NCI-H1092 (cell line): ENCODE measurements around the gene GALNT10.

ENCODE experiments used
- DNase-seq: peaks from one replicate; lab custom pipeline; 2025; lab: John Stamatoyannopoulos, UW

Gene GALNT10

DNA sequence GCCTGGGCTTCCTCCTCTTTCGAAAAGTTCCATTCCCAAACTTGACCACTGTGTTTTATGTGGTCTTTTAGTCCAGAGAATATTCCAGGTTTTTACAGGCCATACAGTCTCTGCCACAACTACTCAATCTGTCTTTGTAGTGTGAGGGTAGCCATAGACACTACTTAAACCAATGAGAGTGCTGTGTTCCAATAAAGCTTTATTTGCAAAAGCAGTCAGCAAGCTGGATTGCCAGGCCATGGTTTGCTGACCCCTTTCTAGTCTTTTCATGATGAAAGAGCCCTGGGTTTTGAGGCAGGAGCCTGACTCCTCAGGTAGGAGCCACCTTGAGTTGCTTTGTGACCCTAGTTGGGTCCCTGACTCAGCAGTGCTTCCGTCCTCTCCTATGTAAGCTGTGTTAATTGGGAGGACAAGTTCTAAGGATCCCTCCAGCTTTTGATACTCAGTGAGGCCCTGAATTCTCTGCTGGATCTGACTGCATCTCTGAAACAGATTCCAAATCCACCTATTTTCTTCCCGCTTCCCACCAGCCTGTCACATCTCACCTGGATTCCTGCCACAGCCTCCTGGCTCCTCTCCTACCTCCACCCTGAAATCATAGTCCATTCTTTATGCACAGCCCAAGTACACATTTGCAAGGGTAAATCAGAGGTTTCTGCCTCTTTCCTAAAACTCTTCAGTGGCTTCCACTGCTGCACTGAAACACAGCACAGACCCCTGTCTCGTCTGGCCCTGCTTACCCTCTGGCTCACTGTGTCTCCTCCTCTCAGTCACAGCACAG, 13.5 kb downstream of the GALNT10 start:
- DNase-seq: no peak

DNA sequence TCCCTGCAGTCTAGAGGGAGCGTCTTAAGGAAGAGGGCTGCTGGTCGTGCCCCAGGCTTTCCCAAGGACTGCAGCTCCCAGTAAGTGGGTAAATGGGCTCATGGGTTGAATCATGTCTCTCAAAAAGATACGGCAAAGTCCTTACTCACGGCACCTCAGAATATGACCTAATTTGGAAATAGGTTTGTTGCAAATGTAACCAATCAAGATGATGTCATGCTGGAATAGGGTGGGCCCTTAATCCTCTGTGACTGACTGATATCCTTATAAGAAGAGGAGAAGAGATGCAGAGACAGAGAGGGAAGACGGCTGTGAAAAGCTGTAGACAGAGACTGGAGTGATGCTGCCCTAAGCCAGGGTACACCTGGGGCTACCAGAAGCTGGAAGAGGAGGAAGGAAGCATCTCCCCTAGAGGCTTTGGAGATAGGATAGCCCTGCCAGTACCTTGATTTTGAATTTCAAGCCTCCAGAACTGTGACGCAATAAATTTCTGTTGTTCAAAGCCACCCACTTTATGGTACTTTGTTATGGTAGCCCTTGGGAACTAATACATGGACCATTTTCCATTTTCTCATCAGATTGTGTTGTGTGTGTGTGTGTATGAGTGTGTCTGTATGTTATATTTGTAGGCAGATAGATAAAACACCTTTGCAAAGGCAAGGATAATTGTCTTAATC, 15.0 kb downstream of the GALNT10 start:
- no peak for DNase-seq

DNA sequence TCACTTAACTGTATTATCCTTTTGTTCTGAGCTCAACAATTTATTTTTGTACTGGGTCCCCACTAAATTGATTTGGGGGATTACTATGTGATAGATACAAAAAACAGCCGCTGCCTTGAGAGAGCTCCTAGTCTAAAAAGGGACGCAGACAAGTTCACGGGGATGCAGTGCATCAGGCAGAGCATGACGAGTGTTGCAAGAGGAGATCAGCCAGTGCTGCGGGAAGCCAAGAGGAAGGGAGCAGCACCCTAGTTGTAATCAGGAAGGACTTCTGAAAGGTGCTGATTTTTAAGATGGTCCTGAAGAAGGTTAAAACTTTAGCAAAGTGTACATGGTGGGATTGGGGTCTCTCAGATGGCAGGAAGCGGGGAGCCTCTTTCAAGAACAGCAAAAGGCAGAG, 15.8 kb downstream of the GALNT10 start:
- DNase-seq: no peak

DNA sequence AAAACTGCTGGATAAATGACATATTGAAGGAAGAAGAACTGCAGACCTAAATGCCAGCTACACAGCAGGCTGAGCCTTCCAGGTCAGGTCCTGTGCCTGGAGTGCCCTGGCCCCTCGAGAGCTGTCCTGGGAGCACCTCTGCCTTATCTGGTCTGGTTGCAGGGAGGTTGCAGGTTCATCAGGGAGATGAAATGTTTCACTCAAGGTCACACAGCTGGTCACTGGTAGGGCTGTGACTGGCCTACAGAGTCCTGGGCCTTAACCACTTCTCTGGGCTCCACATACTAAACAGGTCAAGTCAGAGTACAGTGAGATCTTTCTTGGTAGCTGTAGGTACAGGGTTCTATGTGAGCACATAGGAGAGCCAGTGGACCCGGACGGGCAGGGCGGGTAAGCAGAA, 16.7 kb downstream of the GALNT10 start:
- no peak for DNase-seq

DNA sequence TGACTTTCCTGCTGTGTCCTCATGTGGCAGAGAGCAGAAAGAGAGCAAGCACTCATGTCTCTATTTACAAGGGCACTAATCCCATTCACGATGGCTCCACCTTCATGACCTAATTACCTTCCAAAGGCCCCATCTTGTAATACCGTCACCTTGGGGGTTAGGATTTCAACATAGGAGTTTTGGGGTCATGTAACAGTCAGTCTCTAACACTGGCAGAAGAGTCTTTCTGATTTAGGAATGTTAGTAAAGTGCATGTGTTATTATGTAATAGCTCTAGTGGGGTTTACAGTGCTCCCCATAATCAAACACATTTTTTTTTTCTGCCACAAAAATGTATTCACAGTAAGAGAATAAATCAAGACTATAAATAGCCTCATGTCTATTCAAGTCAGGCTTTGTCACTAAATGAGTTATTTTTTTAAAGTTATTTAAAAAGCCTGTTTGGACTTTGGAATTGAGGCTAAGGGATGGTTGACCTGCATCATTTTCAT, 19.1 kb downstream of the GALNT10 start:
- no peak for DNase-seq

DNA sequence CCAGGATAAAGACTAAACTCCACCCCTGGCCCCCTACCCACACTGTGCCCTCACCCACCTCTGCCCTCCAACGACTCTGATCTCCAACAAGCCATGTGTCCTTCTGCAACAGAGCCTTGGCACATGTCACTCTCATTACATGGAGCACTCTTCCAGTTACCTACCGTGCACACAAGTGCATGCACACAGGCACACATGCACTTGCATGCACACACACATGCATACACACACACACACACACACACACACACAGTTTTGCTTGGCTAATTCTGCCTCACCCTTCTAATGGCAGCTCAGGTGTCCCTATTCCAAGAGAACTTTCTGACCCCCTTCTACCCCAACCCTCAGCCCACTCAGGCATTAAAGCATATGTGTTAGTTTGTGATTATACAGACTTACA, 19.6 kb downstream of the GALNT10 start:
- no peak for DNase-seq

DNA sequence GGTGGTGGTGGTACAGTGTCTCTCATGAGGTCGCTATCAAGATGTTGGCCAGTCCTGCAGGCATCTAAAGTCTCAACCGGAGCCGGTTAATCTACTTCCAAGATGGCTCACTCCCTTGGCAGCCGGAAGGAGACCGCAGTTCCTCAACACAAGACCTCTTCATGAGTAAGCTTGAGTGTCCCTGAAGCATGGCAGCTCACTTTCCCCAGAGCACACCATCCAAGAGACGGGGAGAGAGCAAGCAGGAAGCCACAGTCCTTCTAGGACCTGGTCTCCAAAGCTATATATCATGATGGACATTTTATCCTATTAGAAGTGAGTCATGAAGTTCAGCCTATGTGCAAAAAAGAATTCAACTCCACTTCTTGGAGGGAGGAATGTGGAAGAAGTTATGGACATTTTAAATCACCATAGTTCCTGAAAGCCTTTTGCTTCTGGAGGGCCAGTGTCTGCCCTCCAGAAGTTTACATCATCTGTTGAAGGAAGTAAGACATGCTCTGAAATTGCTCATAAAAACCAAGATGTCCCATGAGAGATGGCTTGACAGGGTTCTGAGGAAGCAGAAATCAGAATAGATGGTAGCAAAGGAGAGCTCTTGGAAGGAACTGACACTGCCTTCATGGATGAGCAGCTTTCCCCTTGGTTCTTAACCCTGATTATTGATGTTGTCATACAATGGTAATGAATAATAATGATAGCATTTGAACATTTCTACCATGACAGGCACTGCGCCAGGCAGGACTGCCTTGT, 21.3 kb downstream of the GALNT10 start:
- DNase-seq: no peak

DNA sequence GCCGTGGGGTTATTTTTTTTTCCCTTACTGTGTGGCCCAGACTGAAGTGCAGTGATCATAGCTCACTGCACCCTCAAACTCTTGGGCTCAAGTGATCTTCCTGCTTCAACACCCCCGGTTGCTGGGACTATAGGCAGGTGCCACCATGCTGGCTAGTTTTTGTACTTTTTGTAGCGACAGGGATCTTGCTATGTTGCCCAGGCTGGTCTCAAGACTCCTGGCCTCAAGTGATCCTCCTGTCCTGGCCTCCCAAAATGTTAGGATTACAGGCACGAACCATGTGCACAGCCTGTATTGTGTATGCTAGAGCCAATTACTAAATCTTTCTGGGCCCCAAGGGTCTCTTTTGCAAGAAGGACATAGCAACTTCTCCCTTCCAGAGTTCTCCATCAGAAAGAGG, 23.1 kb downstream of the GALNT10 start:
- DNase-seq: no peak

DNA sequence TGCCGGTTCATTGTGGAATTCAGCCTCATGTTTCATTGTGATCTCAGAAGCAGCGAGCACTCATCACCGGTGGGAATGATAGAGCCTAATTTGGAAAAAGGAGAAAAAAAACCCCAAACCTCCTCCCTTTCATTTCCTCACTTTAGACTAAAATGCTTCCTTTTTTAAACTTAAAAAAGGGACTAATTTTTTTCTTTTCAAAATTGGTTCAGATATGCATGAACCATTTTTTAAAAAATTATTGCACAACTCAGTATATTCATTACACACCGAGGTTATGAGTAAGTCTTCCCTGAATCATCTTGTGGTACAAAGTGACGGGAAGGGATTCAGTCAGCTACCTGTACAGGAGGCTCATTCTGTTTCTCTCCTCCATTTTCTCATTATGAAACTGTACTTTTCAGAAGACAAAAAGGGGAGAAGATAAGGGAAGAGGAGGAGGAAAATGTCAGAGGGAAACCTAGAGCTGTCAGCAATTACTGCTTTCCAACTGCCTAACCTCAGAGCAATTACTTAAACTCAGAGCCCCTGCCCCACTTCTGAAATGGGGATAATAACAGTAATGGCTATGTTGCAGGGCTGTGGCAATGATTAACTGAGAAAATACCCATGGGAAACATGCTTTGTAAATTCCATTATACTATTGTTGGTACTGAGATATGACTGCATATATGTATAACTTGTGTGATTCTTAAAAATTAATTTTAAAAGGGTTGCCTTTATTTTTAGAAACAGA, 24.0 kb downstream of the GALNT10 start:
- no peak for DNase-seq

DNA sequence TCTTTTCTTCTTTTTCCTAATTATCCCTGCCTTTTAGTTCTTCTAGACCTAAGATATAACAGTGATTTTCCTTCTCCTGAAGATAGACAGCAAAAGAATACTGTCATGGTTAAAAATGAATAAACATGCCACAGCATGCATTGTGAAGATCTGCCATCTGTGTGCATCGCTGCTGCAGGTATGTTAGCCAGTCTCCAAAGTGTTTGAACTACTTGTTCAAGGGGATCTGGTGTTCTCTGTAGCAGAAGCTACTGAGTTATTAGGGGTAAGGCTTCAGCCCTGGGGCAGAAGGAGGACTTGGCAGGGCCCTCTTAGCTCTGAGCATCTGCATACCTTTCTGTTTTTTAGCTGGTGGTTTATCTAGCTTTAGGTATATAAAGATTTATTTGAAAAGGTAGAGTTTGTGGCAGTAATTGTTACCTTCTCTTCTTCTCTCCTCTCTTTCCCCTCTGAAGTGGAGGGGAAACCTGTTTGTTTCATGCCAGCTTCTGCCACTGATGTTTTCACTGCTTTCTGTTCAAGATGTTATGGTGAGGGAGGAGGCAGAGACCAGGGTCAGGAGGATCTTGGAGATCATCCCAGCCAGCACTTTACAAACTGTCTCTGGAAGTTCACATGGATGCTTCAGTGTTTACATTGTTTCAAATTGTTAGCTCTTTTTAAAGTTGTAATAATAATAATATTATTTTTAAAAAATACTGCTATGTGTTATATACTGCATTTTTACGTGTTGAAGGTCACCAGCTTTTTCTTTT, 25.2 kb downstream of the GALNT10 start:
- no peak for DNase-seq

DNA sequence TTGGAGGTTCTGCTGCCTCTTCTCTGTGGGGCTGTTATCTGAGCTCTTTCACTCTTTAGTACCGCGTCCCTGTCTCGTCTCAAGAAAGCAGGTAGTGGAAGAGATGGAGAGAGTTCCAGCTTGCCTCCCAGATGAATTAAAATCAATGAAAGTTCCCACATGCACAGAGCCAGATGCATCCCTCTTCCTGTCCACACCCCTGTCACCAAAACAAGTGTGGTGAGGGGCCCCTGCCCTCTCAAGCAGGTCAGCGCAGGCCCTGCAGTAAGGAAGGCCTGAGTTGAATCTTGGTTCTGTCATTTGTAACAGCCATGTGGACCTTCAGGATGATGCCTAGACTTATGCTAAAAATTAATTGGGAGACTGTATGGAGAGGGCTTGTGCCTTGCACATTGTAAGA, 26.9 kb downstream of the GALNT10 start:
- no peak for DNase-seq

DNA sequence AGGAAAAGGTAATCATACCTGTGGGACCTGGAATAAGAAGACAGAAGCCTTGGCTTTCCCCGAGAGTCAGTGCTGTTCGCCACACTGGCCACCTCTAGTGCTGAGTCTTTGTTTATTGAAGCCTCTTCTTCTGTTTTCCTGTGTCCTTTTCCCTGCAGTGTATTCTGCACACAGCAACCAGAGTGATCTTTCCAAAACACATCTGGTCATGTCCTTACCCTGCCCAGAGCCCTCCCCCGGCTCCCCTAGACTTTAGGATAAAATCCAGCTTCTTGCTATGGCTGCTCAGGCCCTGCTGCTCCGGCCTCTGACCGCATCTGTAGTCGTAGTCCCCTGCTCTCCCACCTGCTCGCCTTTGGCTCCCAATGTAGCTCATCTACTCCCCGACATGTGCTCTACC, 28.3 kb downstream of the GALNT10 start:
- DNase-seq: no peak

DNA sequence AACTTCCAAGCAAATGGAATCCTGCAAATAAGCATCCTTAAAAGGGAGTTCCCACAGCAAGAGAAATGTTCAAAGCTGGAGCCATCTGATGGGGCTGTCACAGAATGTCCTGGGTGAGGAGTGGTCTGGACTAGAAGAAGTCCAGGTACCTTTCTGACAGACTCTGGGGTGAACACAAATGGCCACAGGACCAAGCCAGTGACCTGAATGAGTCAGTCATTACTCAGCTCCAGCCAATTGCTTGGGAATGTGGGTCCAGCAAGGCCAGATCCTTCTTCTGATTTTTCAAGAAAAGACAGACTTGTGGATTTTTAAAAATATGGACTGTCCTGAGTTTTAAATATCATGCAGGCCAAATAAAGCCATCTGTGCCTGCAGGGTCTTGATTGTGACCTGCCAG, 30.1 kb downstream of the GALNT10 start:
- no peak for DNase-seq

DNA sequence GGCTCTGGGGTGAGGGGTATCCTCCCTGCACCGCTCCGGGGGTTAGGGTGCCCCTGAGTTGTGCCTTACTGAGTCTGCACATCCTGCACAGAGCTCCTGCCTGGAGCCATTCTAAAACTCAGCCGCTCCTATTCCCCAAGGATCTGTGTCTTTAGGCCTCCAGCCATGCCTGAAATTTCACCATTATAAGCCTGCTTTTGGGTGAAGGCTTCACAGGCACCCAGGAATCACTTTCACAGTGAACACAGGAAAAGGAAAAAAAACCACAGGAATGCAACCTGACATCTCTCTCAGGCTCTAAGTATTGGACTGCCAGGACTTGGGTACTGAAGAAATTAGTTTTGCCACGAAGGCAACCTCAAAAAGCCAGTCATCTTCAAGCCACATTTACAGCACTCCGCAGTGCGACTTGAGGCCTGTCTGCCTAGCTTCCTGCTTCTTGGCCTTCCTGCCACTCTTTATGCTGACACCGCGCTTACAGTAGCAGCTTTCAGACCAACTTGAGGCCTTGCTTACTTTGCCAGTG, 30.9 kb downstream of the GALNT10 start:
- no peak for DNase-seq

DNA sequence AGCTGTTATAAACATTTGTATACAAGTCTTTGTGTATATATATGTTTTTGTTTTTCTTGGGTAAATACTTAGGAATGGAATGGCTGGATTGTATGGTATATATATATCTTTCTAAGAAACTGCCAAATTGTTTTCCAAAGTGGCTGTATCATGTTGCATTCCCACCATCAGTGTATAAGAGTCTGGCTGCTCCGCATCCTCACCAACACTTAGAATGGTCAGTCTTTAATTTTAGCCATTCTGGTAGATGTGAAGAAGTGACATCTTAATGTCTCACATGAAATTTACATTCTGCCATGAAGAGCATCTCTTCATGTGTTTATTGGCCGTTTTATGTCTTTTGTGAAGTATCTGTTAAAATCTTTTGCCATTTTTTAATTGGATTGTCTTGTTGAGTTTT, 31.9 kb downstream of the GALNT10 start:
- DNase-seq: no peak

DNA sequence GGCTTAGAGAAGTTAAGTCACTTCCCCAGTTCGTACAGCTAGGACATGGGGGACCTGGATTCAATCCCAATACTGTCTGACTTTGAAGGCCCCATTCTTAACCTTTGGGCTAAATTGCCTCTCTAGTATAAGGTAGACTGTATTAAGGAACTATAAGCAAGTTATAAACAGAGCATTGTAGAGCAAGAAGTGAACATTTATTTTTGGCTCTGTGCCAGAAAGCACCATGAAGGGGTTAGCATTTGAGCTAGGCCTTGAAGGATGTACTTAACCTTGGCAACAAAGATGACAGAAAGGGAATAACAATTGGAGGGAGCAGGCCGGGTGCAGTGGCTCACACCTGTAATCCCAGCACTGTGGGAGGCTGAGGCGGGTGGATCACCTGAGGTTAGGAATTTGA, 32.8 kb downstream of the GALNT10 start:
- no peak for DNase-seq

DNA sequence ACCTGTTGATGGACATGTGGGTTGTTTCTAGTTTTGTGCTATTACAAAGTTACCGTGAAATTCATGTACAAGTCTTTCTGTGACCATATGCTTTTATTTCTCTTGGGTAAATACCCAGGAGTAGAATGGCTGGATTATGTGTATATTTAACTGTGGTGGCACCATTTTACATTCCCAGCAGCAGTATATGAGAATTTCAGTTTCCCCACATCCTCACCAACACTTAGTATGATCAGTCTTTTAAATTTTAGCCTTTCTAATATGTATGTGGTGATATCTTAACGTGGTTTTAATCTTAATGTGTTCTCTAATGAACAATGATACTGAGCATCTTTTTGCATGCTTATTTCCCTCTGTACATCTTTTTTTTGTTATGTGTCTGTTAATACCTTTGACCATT, 36.6 kb downstream of the GALNT10 start:
- no peak for DNase-seq

DNA sequence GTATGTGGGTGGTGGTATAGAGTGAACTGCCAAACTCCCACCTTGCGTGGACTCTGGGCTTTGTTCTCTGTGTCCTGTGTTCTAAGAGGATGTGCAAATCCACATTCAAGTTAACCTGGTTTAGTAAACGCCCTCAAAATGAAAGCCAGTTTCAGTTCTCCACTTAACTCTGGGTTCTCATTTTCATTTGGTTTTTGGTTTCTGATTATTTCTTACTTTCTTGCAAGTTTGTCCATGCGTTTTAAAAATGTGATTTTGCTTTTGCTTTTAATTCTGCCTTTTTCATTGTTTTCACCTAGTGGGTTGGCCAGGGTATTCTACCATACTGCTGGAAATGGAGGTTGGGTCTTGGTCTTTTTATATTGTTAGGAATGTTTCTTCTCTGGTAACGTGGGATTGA, 38.2 kb downstream of the GALNT10 start:
- DNase-seq: no peak

DNA sequence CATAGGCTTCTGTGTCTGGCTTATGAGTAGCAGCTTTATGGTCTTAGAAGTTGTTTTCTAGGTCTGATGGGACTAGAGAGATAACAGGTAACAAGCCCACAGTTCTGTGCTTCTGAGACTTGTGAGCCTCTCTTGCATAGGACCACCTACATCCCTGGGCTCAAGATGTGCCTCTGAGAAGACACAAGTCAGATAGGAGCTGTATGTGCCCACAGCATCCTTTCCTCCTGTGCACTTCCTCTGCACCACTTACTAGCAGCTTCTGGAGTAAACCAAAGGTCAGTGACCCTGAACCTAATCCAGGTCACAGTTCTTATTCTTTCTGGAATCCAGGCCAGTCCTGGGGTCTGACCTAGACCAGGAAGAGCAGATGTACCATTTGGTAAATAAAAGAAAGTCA, 40.0 kb downstream of the GALNT10 start:
- no peak for DNase-seq

DNA sequence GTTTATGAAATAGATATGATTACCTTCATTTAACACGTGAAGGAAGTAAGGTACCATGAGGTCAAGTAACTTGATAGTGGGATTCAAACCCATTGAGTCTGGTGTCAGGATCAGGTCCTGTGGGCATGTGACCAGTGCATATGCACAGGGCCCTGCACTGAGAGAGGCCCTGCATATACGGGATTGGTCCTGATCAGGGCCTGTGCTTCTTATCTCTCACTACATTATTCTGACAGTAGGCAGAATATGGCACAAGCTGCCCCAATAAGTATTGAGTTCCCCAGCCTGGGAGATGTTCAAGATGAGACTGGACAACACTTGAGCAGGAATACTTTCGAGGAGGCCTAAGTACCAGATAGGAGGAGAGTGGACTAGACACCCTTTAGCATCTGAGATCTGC, 44.0 kb downstream of the GALNT10 start:
- DNase-seq: no peak

DNA sequence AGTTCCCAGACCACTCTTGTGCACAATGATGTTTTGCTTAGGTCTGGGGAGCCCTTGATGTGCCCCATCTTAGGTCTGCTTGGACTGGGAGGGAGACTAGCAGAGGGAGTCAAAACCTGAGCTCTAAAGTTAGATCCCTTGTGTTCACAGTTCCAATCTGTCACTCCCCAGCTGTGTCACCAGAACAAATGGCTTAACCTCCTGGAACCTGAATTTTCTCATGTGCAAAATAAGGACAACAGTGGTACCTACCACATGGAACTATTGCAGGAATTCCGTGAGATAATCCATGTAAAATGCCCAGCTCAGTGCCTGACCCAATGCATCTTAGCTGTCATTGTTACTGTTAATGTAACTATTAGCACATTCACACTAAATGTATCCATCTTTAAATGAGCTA, 45.5 kb downstream of the GALNT10 start:
- no peak for DNase-seq
